GM18498 (cell line): ENCODE results near the gene FBXO9.
A peak's percentile ranks its signal among the peaks of the same experiment; 100 is the strongest.
"Not testable (repeated sequence)": the region's sequence is repeated elsewhere in the genome, so short reads cannot be mapped to it uniquely, and the experiment has no call there.

Experiments
- ATAC-seq: cut with Tn5 transposase; IDR thresholded peaks from one replicate; pipeline ENCODE4 v1.9.1; 2021; ENCODE audit warnings: mild to moderate bottlenecking, moderate library complexity; ENCODE audit not compliant: unreplicated experiment

Gene FBXO9

GRCh38 chr6:53045891-53046673 is 19.1 kb upstream of the FBXO9 start:
- ATAC-seq: no peak

GRCh38 chr6:53048431-53049195 is 16.6 kb upstream of the FBXO9 start:
- ATAC-seq: peak; percentile 91

GRCh38 chr6:53049415-53049814 is 15.8 kb upstream of the FBXO9 start:
- no peak for ATAC-seq

- ATAC-seq: not testable (repeated sequence)
These were observed 13.1 kb upstream of the FBXO9 start for GRCh38 chr6:53052152-53052551.

GRCh38 chr6:53054532-53054931 is 10.7 kb upstream of the FBXO9 start:
- ATAC-seq: no peak

- no peak for ATAC-seq
These were observed 9.3 kb upstream of the FBXO9 start for GRCh38 chr6:53055873-53056272.

- no peak for ATAC-seq
These were observed 8.9 kb upstream of the FBXO9 start for GRCh38 chr6:53056273-53056672.

GRCh38 chr6:53058388-53059195 is 6.6 kb upstream of the FBXO9 start:
- no peak for ATAC-seq

- no peak for ATAC-seq
These were observed 5.3 kb upstream of the FBXO9 start for GRCh38 chr6:53059648-53060589.

- no peak for ATAC-seq
These were observed 3.0 kb upstream of the FBXO9 start for GRCh38 chr6:53062169-53062539.

- ATAC-seq: not testable (repeated sequence)
These were observed 949 bp upstream of the FBXO9 start for GRCh38 chr6:53064255-53064654.

- peak; percentile 78 for ATAC-seq
These were observed 408 bp upstream of the FBXO9 start for GRCh38 chr6:53064726-53065265.

- ATAC-seq: no peak
These were observed 843 bp downstream of the FBXO9 start for GRCh38 chr6:53066077-53066417.

GRCh38 chr6:53066874-53067706 is 1.9 kb downstream of the FBXO9 start:
- ATAC-seq: no peak

GRCh38 chr6:53067849-53068361 is 2.7 kb downstream of the FBXO9 start:
- no peak for ATAC-seq

GRCh38 chr6:53069427-53069826 is 4.2 kb downstream of the FBXO9 start:
- ATAC-seq: no peak

- peak; percentile 70 for ATAC-seq
These were observed 5.6 kb downstream of the FBXO9 start for GRCh38 chr6:53070806-53071205.

- ATAC-seq: no peak
These were observed 9.1 kb downstream of the FBXO9 start for GRCh38 chr6:53074347-53074746.

GRCh38 chr6:53080813-53081212 is 15.6 kb downstream of the FBXO9 start:
- ATAC-seq: no peak
